ENCODE data around the gene RXRA. TPM values are rescaled to one million over a fixed set of nuclear protein-coding genes. Genes with fewer than 3 reads are reported as not detected.
A peak's percentile ranks its signal among the peaks of the same experiment; 100 is the strongest.

Gene RXRA
- total and polyA plus RNA-seq, 2 donors (not counting 3 experiments of a cell fraction or from before 2014, with no cell fraction given), result 15.4 to 37.4 TPM

GRCh38 chr9:134407121-134407779 lies 81.0 kb downstream of the RXRA start:
- Histone ChIP-seq H3K36me3 (ENCODE audit: control insufficient read depth in 2 of 2, extremely low read depth in 1 of 2, insufficient read depth in 2 of 2, low read length in 2 of 2) (no peaks in the 10 kb centered on the region), H4K20me1 (replicated peaks; ENCODE audit: control insufficient read depth, extremely low read depth, insufficient read depth, low read length) (no peaks in the 10 kb centered on the region), H3K27ac (ENCODE audit: insufficient read depth, low read depth, low read length) (peak overlapping the region; percentile 94), H2AFZ (ENCODE audit: low read depth, low read length) (no peak overlapping the region), H3K4me3 (replicated peaks in 1 of 3; ENCODE audit: insufficient read depth in 1 of 3, low read depth in 1 of 3, low read length in 3 of 3) (no peak overlapping the region), H3K27me3 (ENCODE audit: control insufficient read depth in 2 of 2, insufficient read depth in 2 of 2, low read length in 2 of 2) (no peaks in the 10 kb centered on the region), H3K4me1 (ENCODE audit: control insufficient read depth, extremely low read depth, insufficient read depth, low read length) (peaks cover 47% of the 10 kb centered on the region), H3K9me1 (replicated peaks; ENCODE audit: control insufficient read depth, extremely low read depth, insufficient read depth, low read length) (no peaks in the 10 kb centered on the region), H3K4me2 (ENCODE audit: insufficient read depth, low read length) (peak overlapping the region; percentile 40), H3K79me2 (ENCODE audit: control insufficient read depth, insufficient read depth, low read length) (peaks cover 3% of the 10 kb centered on the region), H3K9me3 (replicated peaks; ENCODE audit: control insufficient read depth, insufficient read depth, low read length) (no peaks in the 10 kb centered on the region), H3K9ac (replicated peaks; ENCODE audit: extremely low read depth, insufficient read depth, low read length) (peak overlapping the region; percentile 68)
- TF ChIP-seq, protein P1, sequence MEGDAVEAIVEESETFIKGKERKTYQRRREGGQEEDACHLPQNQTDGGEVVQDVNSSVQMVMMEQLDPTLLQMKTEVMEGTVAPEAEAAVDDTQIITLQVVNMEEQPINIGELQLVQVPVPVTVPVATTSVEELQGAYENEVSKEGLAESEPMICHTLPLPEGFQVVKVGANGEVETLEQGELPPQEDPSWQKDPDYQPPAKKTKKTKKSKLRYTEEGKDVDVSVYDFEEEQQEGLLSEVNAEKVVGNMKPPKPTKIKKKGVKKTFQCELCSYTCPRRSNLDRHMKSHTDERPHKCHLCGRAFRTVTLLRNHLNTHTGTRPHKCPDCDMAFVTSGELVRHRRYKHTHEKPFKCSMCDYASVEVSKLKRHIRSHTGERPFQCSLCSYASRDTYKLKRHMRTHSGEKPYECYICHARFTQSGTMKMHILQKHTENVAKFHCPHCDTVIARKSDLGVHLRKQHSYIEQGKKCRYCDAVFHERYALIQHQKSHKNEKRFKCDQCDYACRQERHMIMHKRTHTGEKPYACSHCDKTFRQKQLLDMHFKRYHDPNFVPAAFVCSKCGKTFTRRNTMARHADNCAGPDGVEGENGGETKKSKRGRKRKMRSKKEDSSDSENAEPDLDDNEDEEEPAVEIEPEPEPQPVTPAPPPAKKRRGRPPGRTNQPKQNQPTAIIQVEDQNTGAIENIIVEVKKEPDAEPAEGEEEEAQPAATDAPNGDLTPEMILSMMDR (IDR thresholded peaks at IDR 0.05; ENCODE audit: extremely low read depth in 1 of 2, insufficient read depth in 1 of 2, low read depth in 1 of 2, low read length in 2 of 2), result no peak
- TF ChIP-seq EZH2 (IDR thresholded peaks at IDR 0.05; ENCODE audit: borderline replicate concordance, low read depth, low read length, severe bottlenecking), result no peak
- no peak for TF ChIP-seq GATA2 (IDR thresholded peaks at IDR 0.05; ENCODE audit: insufficient read depth, insufficient read length, low read depth, low read length)
- TF ChIP-seq MAX (IDR thresholded peaks at IDR 0.05; ENCODE audit: insufficient read depth, insufficient read length), result peak; percentile 91
- peak; percentile 44 for TF ChIP-seq MYC (IDR thresholded peaks at IDR 0.05; ENCODE audit: low read depth, low read length)
- no peak for TF ChIP-seq POLR2A (IDR thresholded peaks at IDR 0.05; ENCODE audit: low read depth, low read length)
- TF ChIP-seq JUN (IDR thresholded peaks at IDR 0.05; ENCODE audit: borderline replicate concordance, insufficient read depth, insufficient read length, low read depth), result no peak
- peak; percentile 64 for TF ChIP-seq POLR2AphosphoS5 (IDR thresholded peaks at IDR 0.05; ENCODE audit: insufficient read depth, low read depth, low read length)
- TF ChIP-seq FOS (IDR thresholded peaks at IDR 0.05; ENCODE audit: borderline replicate concordance, insufficient read depth, low read length), result no peak
- FAIRE-seq (peak; percentile 87), DNase-seq (ENCODE audit: low read depth, low spot score) (peak; percentile 94)
- dilution Hi-C loops (cut with MboI; ENCODE audit: extremely low pct_ligation_motif_present, low sequenced_read_pairs), result no loop called here
- POLR2A ChIA-PET, result no interaction called here
- CTCF ChIA-PET, result interaction anchor here (0.9 to 2.5 kb wide), 11 partner anchors 11 to 236 kb away, joined by 3 to 10 read pairs (median 5); no protein-coding TSS in a partner anchor
- intact Hi-C loops (cut with micrococcal nuclease), result loop anchor here (1.0 to 2.0 kb wide), 3 partner anchors 10 to 79 kb away; no protein-coding TSS in a partner anchor
- no TSS peak for BruUV-seq (replicated peaks)

All from endothelial cell of umbilical vein (primary cell).